ENCODE results near the gene TMEM245. TPM values are rescaled to one million over a fixed set of nuclear protein-coding genes. Genes with fewer than 3 reads are reported as not detected.

The TMEM245 gene
- polyA plus RNA-seq, 1 donor from 2014 or later = 14.5 TPM

- H3K4me1 Mint-ChIP-seq = peaks cover 14 to 55% (median 36%) of the 10 kb centered on the region in 3 donors
- no peaks in the 10 kb centered on the region for H3K27me3 Mint-ChIP-seq
- peaks cover 12% of the 10 kb centered on the region for H3K36me3 Mint-ChIP-seq
- no peak overlapping the region for H3K4me3 Mint-ChIP-seq
- H3K27ac Mint-ChIP-seq = no peak overlapping the region
- no peaks in the 10 kb centered on the region for H3K9me3 Mint-ChIP-seq
These were observed 19.1 kb downstream of the TMEM245 start for GRCh38 chr9:109100543-109101201.

GRCh38 chr9:109098960-109099308 lies 20.8 kb downstream of the TMEM245 start:
- H3K4me3 Mint-ChIP-seq = no peak overlapping the region
- H3K4me1 Mint-ChIP-seq = peaks cover 14 to 54% (median 38%) of the 10 kb centered on the region in 3 donors
- peaks cover 12% of the 10 kb centered on the region for H3K36me3 Mint-ChIP-seq
- H3K9me3 Mint-ChIP-seq = no peaks in the 10 kb centered on the region
- no peaks in the 10 kb centered on the region for H3K27me3 Mint-ChIP-seq
- H3K27ac Mint-ChIP-seq = no peak overlapping the region

DNA sequence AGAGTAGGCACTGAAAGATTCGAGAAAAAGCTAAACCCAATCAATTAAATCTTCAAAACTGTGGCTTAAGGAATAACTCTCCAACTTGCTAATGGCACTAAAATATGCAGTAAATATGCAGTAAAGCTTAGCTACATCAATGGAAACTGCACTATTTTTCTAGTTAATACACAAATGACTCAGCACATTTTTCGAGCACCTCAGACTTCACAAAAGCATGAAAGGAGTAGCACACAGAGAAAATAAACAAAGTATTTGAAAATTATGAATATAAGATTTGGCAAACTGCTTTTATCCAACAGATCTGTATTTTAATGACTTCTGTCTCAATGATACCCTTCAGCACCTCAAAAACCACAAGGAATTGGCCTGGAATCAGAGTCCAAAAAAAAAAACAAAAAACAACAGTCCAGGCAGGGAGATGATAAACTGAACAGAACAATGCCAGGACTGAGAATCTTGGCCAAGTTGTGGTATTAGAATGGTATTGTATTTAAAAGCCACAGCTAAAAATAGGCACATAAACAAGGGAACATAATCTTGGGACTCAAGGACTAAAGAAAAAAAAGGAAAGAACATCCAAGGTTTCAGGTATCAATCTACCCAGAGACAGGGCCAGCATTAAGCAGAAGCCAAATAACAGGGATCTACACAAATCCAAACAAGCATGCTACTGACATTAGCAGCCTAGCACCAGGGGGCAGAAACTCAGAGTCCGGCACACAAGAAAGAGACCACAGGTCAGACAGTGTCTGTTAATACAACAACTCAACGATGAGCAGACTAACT lies 21.4 kb downstream of the TMEM245 start:
- peaks cover 9% of the 10 kb centered on the region for H3K36me3 Mint-ChIP-seq
- H3K9me3 Mint-ChIP-seq = no peaks in the 10 kb centered on the region
- H3K27me3 Mint-ChIP-seq = no peaks in the 10 kb centered on the region
- H3K4me1 Mint-ChIP-seq = peaks cover 14 to 51% (median 36%) of the 10 kb centered on the region in 3 donors
- no peak overlapping the region for H3K4me3 Mint-ChIP-seq
- H3K27ac Mint-ChIP-seq = peak overlapping the region in 1 of 3 donors; percentile 13

GRCh38 chr9:109097146-109097545 lies 22.6 kb downstream of the TMEM245 start:
- peaks cover 8% of the 10 kb centered on the region for H3K36me3 Mint-ChIP-seq
- H3K27me3 Mint-ChIP-seq = no peaks in the 10 kb centered on the region
- H3K27ac Mint-ChIP-seq = no peak overlapping the region
- no peaks in the 10 kb centered on the region for H3K9me3 Mint-ChIP-seq
- no peak overlapping the region for H3K4me3 Mint-ChIP-seq
- H3K4me1 Mint-ChIP-seq = peaks cover 17 to 41% (median 31%) of the 10 kb centered on the region in 3 donors

DNA sequence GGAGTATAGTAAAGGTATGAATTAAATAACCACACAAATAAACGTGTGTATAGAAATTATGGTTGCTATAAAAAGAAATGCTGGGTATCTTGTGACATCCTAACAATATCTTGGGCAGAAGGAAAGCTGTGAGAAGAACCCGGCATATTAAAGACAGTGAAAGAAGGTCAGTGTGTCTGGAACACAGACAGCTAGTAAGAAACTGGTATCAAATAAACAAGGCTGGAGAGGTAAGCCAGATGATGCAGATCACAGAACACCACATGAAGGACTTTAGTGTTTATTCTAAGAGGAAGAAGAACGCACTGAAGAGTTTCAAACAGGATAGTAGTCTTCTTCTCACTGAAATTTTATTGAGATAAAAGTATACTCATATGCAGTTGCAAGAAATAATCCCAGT lies 24.4 kb downstream of the TMEM245 start:
- no peaks in the 10 kb centered on the region for H3K27me3 Mint-ChIP-seq
- H3K36me3 Mint-ChIP-seq = peaks cover 5% of the 10 kb centered on the region
- H3K9me3 Mint-ChIP-seq = no peaks in the 10 kb centered on the region
- H3K4me1 Mint-ChIP-seq = peaks cover 14 to 28% (median 24%) of the 10 kb centered on the region in 3 donors
- H3K4me3 Mint-ChIP-seq = no peak overlapping the region
- no peak overlapping the region for H3K27ac Mint-ChIP-seq

DNA sequence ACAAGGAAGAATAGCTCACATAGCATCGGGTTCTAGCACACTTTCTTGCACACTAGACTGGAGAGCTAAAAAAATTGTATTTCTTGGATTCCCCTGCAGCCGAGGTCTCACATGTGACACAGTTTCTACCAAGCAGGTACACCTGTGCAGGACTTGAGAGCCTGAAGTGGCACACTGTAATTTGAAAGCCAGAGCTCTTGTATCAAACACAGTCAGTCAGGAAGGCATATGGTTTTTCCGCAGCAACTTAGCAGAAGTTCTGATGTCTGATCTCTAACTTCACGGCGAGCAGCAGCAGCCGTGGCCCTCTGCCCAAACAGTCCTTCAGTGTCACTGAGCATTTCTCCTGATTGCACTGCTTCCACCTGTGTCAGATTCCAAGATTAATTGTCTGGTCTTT lies 25.5 kb downstream of the TMEM245 start:
- Mint-ChIP-seq H3K4me3 (no peak overlapping the region), H3K27ac (no peak overlapping the region), H3K4me1 (peaks cover 14 to 22% (median 21%) of the 10 kb centered on the region in 3 donors), H3K9me3 (no peaks in the 10 kb centered on the region), H3K27me3 (no peaks in the 10 kb centered on the region), H3K36me3 (peaks cover 5% of the 10 kb centered on the region)

- Mint-ChIP-seq H3K4me1 (peaks cover 7 to 15% (median 12%) of the 10 kb centered on the region in 3 donors), H3K27ac (no peak overlapping the region), H3K27me3 (no peaks in the 10 kb centered on the region), H3K36me3 (peaks cover 5% of the 10 kb centered on the region), H3K4me3 (no peak overlapping the region), H3K9me3 (no peaks in the 10 kb centered on the region)
These were observed 27.2 kb downstream of the TMEM245 start for GRCh38 chr9:109092587-109092986.

DNA sequence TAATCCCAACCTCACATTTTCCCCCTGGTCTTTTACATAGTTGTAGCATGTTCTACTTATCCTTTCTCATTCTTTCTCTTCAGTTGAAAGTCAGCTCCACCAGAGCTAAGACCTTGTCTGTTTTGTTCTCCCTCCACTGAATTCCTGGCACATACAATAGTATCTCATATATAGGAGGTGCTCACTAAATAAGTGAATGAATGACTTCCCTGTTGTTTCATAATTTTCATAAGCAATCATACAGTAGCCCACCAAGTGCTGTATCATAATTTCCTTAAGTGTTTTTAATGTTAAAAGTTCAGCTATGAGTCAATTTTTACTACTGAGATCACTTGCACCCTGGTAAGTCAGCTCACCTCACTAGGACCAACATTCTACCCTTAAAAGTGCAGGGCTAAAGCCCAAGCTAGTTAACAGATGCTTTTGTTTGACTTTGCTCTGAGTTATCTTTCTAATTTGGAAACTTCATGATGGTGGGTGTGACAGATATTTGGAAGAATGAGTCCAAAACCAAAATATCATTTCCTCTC lies 27.6 kb downstream of the TMEM245 start:
- no peaks in the 10 kb centered on the region for H3K27me3 Mint-ChIP-seq
- peaks cover 5% of the 10 kb centered on the region for H3K36me3 Mint-ChIP-seq
- no peaks in the 10 kb centered on the region for H3K9me3 Mint-ChIP-seq
- H3K4me3 Mint-ChIP-seq = no peak overlapping the region
- H3K4me1 Mint-ChIP-seq = peaks cover 7 to 15% (median 11%) of the 10 kb centered on the region in 3 donors
- no peak overlapping the region for H3K27ac Mint-ChIP-seq

GRCh38 chr9:109088221-109088620 lies 31.5 kb downstream of the TMEM245 start:
- Mint-ChIP-seq H3K27ac (no peak overlapping the region), H3K27me3 (no peaks in the 10 kb centered on the region), H3K4me3 (no peak overlapping the region), H3K36me3 (peaks cover 9% of the 10 kb centered on the region), H3K9me3 (no peaks in the 10 kb centered on the region), H3K4me1 (peaks cover 0 to 5% (median 3%) of the 10 kb centered on the region in 3 donors)

- Mint-ChIP-seq H3K36me3 (peaks cover 6% of the 10 kb centered on the region), H3K27me3 (no peaks in the 10 kb centered on the region), H3K4me3 (no peak overlapping the region), H3K27ac (no peak overlapping the region), H3K9me3 (no peaks in the 10 kb centered on the region), H3K4me1 (peaks cover 0 to 3% (median 2%) of the 10 kb centered on the region in 3 donors)
These were observed 32.0 kb downstream of the TMEM245 start for GRCh38 chr9:109087795-109088194.

DNA sequence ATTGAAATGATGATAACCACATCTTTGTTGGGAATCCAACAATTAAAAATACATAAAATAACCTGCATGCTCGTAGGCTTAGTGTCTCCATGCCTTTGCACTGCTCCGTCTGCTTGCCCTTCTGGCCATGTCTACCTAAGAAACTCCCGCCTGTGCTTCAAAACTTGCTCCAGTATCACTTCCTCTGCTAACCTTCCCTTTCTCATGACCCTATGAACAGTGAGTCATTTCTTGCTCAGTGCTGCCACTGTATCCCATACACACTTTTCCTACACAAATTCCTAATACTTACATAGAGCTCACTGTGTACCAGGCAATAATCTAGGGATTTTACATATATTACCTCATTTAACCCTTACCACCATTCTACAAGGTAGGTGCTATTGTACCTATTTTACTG lies 33.5 kb downstream of the TMEM245 start:
- Mint-ChIP-seq H3K36me3 (peaks cover 8% of the 10 kb centered on the region), H3K4me3 (no peak overlapping the region), H3K9me3 (no peaks in the 10 kb centered on the region), H3K27ac (peak overlapping the region in 1 of 3 donors; percentile 4), H3K27me3 (no peaks in the 10 kb centered on the region), H3K4me1 (peaks cover 0 to 3% (median 0%) of the 10 kb centered on the region in 3 donors)

DNA sequence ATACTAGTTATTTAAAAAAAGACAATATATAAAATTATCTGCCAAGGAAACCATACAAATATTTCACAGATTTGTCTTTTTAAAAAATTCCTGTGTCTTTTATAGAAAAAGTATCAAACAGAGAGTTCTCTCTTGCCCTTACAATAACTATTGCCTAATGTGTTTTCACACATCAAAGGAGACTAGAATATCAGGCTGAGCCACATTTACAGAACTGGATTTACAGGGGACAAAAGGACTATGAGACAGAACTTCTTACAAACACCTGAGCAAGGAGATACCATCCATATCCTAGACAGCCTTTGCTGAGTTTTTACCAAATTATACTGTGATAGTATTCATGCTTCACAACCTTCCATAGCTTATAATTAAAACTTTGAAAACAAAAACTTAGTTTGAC lies 34.2 kb downstream of the TMEM245 start:
- H3K36me3 Mint-ChIP-seq = peaks cover 8% of the 10 kb centered on the region
- H3K4me1 Mint-ChIP-seq = peaks cover 0 to 3% (median 0%) of the 10 kb centered on the region in 3 donors
- no peak overlapping the region for H3K27ac Mint-ChIP-seq
- no peak overlapping the region for H3K4me3 Mint-ChIP-seq
- H3K9me3 Mint-ChIP-seq = no peaks in the 10 kb centered on the region
- no peaks in the 10 kb centered on the region for H3K27me3 Mint-ChIP-seq

GRCh38 chr9:109083813-109084405 lies 35.8 kb downstream of the TMEM245 start:
- Mint-ChIP-seq H3K9me3 (no peaks in the 10 kb centered on the region), H3K4me1 (peaks cover 0 to 3% (median 0%) of the 10 kb centered on the region in 3 donors), H3K4me3 (no peak overlapping the region), H3K27me3 (no peaks in the 10 kb centered on the region), H3K36me3 (peaks cover 8% of the 10 kb centered on the region), H3K27ac (no peak overlapping the region)

DNA sequence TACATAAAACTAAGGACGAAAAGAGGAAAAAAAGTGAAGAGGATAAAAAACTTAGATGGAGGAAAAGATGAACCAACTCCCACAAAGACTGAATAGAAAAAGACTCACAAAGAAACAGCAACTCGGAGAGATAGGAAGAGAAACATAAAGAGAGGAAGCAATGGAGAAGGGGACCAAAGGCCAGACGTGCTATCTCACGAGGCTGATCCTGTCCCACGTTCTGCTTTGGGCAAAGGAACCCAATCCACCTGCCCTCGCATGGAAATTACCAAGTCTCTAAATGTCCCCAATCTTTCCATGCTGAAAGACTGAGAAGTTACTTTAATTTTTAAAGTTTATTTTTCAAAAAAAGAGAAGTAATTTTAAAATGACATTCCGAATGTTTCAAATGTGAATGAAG lies 36.6 kb downstream of the TMEM245 start:
- H3K4me1 Mint-ChIP-seq = peaks cover 0 to 3% (median 0%) of the 10 kb centered on the region in 3 donors
- H3K36me3 Mint-ChIP-seq = peaks cover 12% of the 10 kb centered on the region
- no peak overlapping the region for H3K4me3 Mint-ChIP-seq
- no peaks in the 10 kb centered on the region for H3K27me3 Mint-ChIP-seq
- H3K9me3 Mint-ChIP-seq = no peaks in the 10 kb centered on the region
- H3K27ac Mint-ChIP-seq = peak overlapping the region in 1 of 3 donors; percentile 4

GRCh38 chr9:109082091-109082620 lies 37.6 kb downstream of the TMEM245 start:
- Mint-ChIP-seq H3K9me3 (no peaks in the 10 kb centered on the region), H3K27ac (no peak overlapping the region), H3K4me3 (no peak overlapping the region), H3K36me3 (peaks cover 12% of the 10 kb centered on the region), H3K27me3 (no peaks in the 10 kb centered on the region), H3K4me1 (peaks cover 0 to 3% (median 0%) of the 10 kb centered on the region in 3 donors)
